HG02852 (cell line): Measurements from ENCODE around the gene SNX10.

Source experiments
- ATAC-seq: cut with Tn5 transposase; IDR thresholded peaks from one replicate; pipeline ENCODE4 v1.9.1; 2021; ENCODE audit warnings: mild to moderate bottlenecking, moderate library complexity; ENCODE audit not compliant: unreplicated experiment

Gene SNX10

GRCh38 chr7:26365901-26366275, 74.2 kb downstream of the SNX10 start:
- ATAC-seq = no peak

DNA sequence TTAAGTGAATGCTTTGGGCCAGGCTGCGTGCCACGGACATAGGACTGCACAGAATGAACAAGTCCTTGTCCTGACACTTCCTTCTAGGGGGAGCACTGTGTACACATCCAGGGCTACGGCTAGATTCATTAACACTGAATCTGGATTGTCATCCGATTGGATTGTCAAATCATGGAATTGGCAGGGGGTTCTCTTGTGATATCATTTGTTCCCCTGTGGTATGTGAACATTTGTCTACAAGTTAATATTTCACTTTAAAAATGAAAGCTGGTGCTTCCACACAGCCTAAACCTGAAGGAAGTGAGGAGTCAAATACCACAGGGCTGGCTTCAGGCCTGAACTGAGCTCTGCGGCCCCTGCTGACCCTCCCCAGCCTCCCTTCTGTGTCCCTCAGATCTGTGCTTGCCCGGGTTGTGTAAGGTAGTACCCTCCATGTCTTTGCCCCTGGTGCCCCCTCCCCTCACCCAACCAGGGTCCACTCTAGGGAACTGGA, 75.6 kb downstream of the SNX10 start:
- ATAC-seq = no peak

- ATAC-seq = no peak
Measured at GRCh38 chr7:26368542-26368941, 76.9 kb downstream of the SNX10 start.

DNA sequence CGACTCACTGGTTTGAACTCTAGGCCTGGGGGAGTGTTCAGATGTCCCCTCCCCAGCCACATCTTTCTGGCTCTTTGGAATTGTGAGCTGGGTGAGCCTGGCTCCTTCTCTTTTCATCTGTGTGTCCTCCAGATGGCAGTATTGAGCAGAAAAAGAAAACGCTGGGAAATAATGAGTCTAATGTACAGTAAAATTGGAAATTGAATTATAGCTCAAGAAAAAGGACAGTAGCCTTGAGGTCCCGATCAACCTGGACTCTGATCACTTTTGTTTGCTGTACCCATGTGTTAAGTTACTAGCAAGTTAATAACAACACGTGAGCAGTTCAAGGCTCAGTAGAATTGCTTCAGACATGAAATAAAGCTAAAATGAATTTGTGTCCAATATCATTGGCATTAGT, 77.9 kb downstream of the SNX10 start:
- ATAC-seq = peak; percentile 41

DNA sequence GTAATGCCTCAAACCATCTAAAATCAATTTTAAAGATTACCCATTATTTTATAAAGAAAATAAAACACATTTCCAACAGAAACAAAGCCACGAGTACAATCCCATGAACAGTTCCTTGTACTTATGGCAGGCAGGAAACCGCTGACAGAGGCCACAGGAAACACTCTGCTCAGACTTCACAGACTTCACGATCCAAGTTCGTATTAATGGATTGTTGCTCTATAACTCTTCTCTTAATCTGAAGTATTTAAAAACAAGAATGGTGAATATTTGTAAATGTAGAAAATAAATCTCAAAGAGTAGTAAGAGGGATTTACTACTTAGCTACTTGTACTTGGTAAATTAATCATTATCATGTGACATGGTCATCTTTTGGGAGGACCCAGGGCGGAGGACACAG, 78.3 kb downstream of the SNX10 start:
- no peak for ATAC-seq

DNA sequence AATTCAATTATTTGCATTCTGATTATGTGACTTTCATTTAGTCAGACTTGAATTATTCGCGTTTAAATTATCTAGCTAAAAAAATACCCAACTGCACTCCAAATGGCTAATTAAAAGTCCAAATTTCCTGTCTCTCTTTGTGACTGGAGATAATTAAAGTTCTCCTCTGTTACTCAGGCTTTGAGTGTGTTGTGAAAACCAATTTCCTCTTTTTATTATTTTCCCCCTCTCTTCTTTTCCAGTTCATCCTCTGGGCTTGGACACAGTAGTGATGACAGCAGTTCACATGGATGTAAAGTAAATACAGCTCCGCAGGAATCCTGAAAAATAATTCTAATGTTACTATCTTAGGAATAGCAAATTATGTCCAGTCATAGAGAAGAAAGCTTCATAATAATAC, 80.6 kb downstream of the SNX10 start:
- no peak for ATAC-seq

DNA sequence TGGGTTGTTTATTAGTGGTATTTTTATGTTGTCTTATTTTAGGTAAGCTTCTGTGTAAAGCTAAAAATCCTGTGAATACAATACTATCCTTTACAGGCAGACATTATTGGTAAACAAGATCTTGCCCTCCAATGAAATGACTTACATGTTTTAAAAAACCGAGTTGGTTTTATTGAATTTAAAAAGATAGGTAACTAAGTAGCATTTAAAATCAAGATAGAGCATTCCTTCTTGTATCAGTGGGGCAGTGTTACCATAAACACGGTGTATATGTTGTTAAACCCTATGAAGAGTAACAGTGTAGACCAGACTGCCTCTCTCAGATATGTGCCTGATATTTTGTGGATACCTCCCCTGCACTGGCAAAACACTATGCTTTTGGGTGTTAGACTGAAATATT, 81.0 kb downstream of the SNX10 start:
- ATAC-seq = no peak

- ATAC-seq = no peak
Measured at GRCh38 chr7:26374647-26375373, 83.1 kb downstream of the SNX10 start.

DNA sequence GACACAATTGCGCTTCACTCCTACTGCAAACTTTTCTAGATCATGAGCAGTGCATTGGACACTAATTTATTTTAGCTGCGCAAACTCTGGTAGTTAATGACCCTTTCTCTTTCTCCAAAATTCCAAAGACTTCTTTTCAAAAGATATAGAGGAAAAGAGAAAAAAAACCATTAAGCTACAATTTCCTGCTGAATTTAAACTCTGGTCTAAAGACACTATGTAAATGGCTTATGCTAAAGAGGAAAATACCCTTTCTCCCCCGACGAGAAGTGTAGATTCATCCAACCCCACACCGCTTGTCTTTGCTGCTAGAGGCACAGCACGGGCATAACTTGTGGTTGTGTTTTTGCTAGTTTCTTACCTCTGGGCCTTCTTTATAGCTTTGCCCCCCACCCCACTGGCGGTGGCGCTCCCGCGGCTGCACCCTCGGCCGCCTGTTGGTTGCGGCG, 84.1 kb downstream of the SNX10 start:
- ATAC-seq = peak; percentile 15

DNA sequence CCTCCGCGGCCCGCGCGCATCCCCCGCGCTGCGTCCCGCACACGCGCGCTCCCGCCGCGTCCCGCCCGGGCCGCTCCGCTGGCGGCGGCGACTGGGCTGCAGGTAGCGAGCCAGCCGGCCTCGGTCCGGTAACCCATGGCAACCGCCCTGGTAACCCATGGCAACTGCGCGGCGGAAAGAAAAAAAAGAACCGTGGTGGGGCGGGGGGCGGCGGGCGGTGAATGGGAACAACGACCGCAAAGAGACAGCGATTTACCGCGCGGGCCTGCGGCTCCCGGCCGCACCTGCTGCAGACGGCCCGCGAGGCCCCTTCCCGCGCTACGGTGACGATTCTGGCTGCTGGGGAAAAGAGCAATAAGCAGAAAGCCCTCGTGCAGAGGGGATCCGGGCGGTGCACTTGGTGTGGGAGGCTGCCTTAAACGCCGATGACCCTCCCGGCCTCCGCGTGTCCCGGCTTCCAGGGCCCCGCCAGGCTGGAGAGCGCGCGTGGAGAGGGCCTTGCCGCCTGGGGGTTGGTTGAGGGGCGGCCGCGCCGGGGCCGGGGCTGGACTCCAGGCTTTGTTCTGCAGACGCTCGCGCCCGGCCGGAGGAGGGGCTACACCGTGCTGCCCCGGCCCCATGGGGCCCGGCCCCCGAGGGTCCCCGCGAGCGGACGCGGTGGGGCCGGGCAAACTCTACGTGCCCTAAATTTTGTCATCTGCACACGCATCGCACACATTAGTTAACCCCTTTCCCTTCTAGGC, 84.7 kb downstream of the SNX10 start:
- peak; percentile 46 for ATAC-seq

GRCh38 chr7:26378016-26378415, 86.4 kb downstream of the SNX10 start:
- ATAC-seq = no peak

DNA sequence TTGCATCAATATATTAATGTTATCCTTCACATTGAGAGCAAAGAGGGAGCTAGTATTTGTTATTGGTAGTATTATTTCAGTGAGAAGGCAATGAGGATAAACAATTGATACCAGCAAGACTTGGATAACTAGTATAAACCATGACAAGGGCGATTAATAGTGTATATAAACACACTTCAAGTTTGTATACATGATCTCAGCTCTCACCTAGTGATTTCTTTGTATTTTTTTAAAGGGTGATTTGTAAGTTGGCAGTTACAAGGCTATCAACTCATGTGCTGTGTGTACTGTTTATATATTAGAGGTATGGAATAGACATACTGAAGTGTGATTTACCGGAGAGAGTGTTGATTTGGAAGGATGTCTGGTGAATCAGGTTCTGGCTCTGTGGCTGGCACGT, 88.0 kb downstream of the SNX10 start:
- no peak for ATAC-seq

- no peak for ATAC-seq
Measured at GRCh38 chr7:26381476-26382353, 90.1 kb downstream of the SNX10 start.

DNA sequence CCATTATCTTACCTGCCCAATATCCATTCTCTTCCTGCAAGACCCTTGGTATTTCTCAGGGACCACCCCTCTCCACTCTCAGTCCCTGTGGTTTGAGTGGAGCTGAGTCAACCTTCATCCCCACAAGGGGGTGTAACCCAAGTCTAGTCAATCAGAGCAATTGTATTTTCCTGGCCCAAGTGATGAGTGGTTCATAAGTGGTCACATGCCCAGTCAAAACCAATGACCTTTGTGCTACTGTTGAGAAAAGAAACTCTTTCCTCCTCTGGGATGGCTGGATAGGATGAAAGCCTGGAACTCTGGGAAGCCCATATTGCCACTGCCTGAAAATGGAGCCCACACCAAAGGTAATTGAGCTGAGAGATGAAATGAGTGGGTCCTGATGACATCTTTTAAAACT, 93.6 kb downstream of the SNX10 start:
- no peak for ATAC-seq

DNA sequence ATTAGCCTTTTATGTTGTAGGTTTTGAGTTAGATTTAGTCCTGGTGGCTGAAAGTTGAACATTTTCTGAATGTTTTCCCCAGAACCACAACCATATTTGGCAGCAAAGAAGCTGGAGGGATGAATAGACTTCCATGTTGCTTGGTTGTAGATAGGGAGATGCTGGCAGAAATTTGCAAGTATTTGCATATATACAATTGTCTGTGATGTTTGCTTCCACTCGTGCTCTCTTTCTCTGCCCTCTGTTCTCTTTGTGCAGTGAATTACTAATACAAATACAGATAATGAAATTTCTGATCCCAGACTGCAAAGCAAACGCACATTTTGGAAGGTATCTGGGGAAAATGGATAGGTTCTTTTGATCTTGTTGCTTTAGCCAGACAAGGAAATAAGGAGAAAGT, 96.1 kb downstream of the SNX10 start:
- ATAC-seq = no peak

DNA sequence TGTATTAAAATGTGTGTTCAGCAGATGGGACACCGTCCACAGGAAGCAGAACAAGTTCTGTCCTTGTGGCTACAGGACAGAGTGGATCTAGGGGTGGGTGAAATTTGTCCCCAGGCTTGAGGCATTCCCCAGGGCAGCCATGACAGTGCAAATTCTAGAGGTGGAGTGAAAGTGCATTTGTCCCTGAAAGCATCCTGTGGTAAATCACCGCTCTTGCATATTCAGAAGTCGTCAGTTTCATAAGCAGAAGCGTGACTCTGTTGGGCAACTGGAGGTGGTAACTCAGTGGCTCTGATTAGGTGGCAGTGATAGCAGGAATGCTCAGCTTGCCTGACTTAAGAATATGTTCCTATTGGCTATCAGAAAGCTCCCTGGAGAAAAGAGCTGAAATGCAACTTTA, 96.6 kb downstream of the SNX10 start:
- ATAC-seq = peak; percentile 93

DNA sequence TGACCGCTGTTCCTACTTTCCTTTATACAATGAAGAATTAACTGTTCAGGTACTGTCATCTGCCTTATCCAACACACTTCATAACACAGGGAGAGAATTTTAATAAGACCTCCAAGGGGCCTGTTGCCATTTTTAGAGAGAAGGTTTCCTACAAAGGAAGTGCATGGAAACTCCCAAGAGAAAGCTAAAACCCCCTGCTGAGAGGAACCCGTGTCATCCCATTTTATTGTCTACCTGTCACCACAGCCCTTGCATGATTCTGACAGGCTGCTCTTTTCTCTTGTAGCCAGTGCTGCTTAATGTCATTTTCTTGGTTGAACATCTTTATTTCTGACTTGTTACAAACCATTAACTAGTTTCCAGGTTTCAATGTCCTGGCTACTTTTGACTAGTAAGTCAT, 98.4 kb downstream of the SNX10 start:
- ATAC-seq = no peak

GRCh38 chr7:26393818-26394217, 102.2 kb downstream of the SNX10 start:
- no peak for ATAC-seq

GRCh38 chr7:26397332-26397731, 105.7 kb downstream of the SNX10 start:
- no peak for ATAC-seq

GRCh38 chr7:26397796-26398426, 106.2 kb downstream of the SNX10 start:
- ATAC-seq = peak; percentile 26

DNA sequence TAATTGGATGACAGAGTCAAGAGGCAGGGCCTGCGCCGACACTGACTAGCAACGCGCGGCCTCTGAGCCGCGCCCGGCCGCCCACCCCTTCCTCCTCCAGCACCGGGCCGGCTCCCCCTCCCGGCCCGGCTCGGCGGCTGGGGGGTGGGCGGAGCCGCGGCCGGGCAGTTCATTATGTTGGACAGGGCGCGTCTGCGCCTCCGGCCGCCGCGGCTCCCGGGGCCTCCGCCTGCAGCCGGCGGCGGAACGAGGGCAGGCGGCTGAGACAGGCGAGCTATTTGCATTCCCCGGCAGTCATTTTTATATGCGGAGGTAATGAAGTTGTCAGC, 106.7 kb downstream of the SNX10 start:
- peak; percentile 56 for ATAC-seq
